GM23248 (cell line): Measurements from ENCODE around the gene TNFAIP8L2. TPM values are rescaled to one million over a fixed set of nuclear protein-coding genes. Genes with fewer than 3 reads are reported as not detected.

Experiments used
- DNase-seq: peaks from one replicate; pipeline ENCODE4 v3.0.0-alpha.2; 2015
- H2AFZ ChIP-seq: fragments of 200-600 bp; sonication (generic); 2 replicates; pipeline ENCODE4 v1.6.1; 2016; ENCODE audit warnings: antibody characterized with exemption
- H3F3A ChIP-seq: fragments of 200-600 bp; sonication (generic); 2 replicates; pipeline ENCODE4 v1.6.1; 2016; ENCODE audit warnings: mild to moderate bottlenecking, antibody characterized with exemption, mixed run types; ENCODE audit not compliant: insufficient read depth
- H3K27ac ChIP-seq: fragments of 200-600 bp; sonication (generic); 2 replicates; pipeline ENCODE4 v1.5.1; 2016; ENCODE audit warnings: mild to moderate bottlenecking
- H3K27me3 ChIP-seq: fragments of 200-600 bp; sonication (generic); replicated peaks from 2 replicates; pipeline ENCODE4 v1.6.1; 2016; ENCODE audit warnings: mild to moderate bottlenecking; ENCODE audit not compliant: insufficient read depth
- H3K36me3 ChIP-seq: fragments of 200-600 bp; sonication (generic); 2 replicates; pipeline ENCODE4 v1.6.1; 2016; ENCODE audit warnings: low read depth, mild to moderate bottlenecking
- H3K4me1 ChIP-seq: fragments of 200-600 bp; sonication (generic); 2 replicates; pipeline ENCODE4 v1.6.1; 2016; ENCODE audit warnings: mild to moderate bottlenecking; ENCODE audit not compliant: insufficient read depth
- H3K4me2 ChIP-seq: fragments of 200-600 bp; sonication (generic); one replicate; pipeline ENCODE4 v1.6.1; 2016; ENCODE audit warnings: mild to moderate bottlenecking; ENCODE audit not compliant: unreplicated experiment
- H3K4me3 ChIP-seq: fragments of 200-600 bp; sonication (generic); 2 replicates; pipeline ENCODE4 v1.5.1; 2016; ENCODE audit warnings: mild to moderate bottlenecking
- H3K79me2 ChIP-seq: fragments of 200-600 bp; sonication (generic); 2 replicates; pipeline ENCODE4 v1.6.1; 2016; ENCODE audit warnings: mild to moderate bottlenecking; ENCODE audit not compliant: insufficient read depth
- H3K9ac ChIP-seq: fragments of 200-600 bp; sonication (generic); 2 replicates; pipeline ENCODE4 v1.6.1; 2016; ENCODE audit warnings: mild to moderate bottlenecking
- H3K9me2 ChIP-seq: fragments of 200-600 bp; sonication (generic); 2 replicates; pipeline ENCODE4 v1.6.1; 2016; ENCODE audit warnings: mixed run types, mild to moderate bottlenecking, moderate library complexity; ENCODE audit not compliant: insufficient read depth
- H3K9me3 ChIP-seq: fragments of 200-600 bp; sonication (generic); one replicate; pipeline ENCODE4 v1.6.1; 2017; ENCODE audit warnings: low read depth
- H4K20me1 ChIP-seq: fragments of 200-600 bp; sonication (generic); 2 replicates; pipeline ENCODE4 v1.6.0; 2016; ENCODE audit not compliant: insufficient read depth
- EZH2 ChIP-seq: fragments of 200-600 bp; sonication (generic); IDR thresholded peaks from 2 replicates; pipeline ENCODE4 v1.6.1; 2018; ENCODE audit warnings: antibody characterized with exemption, mild to moderate bottlenecking; ENCODE audit not compliant: insufficient read depth, poor library complexity, severe bottlenecking
- EZH2phosphoT487 ChIP-seq: fragments of 200-600 bp; sonication (generic); IDR thresholded peaks from 2 replicates; pipeline ENCODE4 v1.6.1; 2018; ENCODE audit warnings: antibody characterized with exemption, moderate library complexity, mild to moderate bottlenecking, low read depth; ENCODE audit not compliant: insufficient read depth
- WGBS, 2 experiments: methylation state at CpG; one replicate each; pipeline ENCODE4 v1.1.6; 2015 to 2017; ENCODE audit warnings: low lambda C conversion rate in 2 of 2, low coverage in 1 of 2; ENCODE audit errors: missing lambda C conversion rate in 2 of 2; 5-methylcytosine and 5-hydroxymethylcytosine counted together
- in situ Hi-C: fragments of 300-500 bp; cut with MboI; formaldehyde crosslinking; loops from 2 replicates; pipeline ENCODE4 v1.15.0; 2020
- polyA plus RNA-seq: library from polyadenylated mRNA; unstranded; fragments of >200 nt; fragmentation: Nextera tagmentation; extraction: Ambion mirVana; gene quantifications from 2 replicates; pipeline ENCODE4 v1.2.1, GENCODE V29; 2016
- total RNA-seq: library from RNA; depleted of rRNA; stranded (reverse); fragments of >200 nt; shearing (Covaris generic); gene quantifications from 2 replicates; pipeline ENCODE4 v1.2.3, GENCODE V29; 2014

The TNFAIP8L2 gene
- total and polyA plus RNA-seq, 2 experiments from 2014 or later = not detected

DNA sequence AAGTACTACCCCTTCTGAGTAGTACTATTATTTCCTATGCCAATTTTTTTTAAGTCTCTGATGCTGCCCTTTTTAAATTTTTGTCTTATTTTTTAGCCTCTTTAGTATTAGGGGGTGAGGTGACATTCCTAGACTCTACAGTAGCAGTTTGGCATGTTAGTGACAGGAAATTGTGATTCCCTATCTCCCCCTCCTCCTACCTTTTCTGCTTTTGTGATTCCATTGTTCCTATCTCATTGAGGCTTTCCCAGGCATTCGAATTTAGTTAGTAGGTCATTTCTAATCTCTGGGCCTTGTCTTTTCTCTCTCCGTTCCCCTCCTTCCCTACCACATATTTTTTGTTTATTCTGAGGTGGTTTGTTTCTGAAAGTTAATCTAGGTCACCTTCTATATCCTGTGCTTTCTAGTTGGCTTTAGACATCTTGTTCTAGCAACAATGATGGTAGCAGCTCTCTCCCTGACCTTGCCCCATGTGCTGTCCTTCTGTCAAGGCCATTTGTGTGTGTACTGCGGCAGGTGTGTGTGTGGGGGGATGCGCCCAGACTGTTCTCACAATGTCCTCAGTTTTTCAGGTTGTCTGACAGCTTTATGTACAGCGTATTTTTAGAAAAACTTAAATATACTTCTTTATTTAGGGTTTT is 31.6 kb upstream of the TNFAIP8L2 start:
- H3K79me2 ChIP-seq = no peaks in the 10 kb centered on the region
- no peak overlapping the region for H3K4me3 ChIP-seq
- H3F3A ChIP-seq = 0 out of 2 replicates have a peak, but pooled peaks cover 3% of the 10 kb centered on the region
- H3K9me2 ChIP-seq = no peaks in the 10 kb centered on the region
- no peak overlapping the region for H3K27ac ChIP-seq
- no peaks in the 10 kb centered on the region for H3K4me1 ChIP-seq
- H3K9me3 ChIP-seq = no peaks in the 10 kb centered on the region
- H3K4me2 ChIP-seq = no peak overlapping the region
- TF ChIP-seq EZH2 (no peak), EZH2phosphoT487 (no peak)
- no peaks in the 10 kb centered on the region for H4K20me1 ChIP-seq
- 89 to 94% methylated on average over 5 of the region's 5 CpGs for WGBS, 2 experiments
- in situ Hi-C loops = no loop called here
- no peak for DNase-seq
- H3K36me3 ChIP-seq = no peaks in the 10 kb centered on the region; the same call in 1 of the 2 replicates
- H3K27me3 ChIP-seq = no peaks in the 10 kb centered on the region
- no peak overlapping the region for H3K9ac ChIP-seq
- H2AFZ ChIP-seq = no peak overlapping the region

DNA sequence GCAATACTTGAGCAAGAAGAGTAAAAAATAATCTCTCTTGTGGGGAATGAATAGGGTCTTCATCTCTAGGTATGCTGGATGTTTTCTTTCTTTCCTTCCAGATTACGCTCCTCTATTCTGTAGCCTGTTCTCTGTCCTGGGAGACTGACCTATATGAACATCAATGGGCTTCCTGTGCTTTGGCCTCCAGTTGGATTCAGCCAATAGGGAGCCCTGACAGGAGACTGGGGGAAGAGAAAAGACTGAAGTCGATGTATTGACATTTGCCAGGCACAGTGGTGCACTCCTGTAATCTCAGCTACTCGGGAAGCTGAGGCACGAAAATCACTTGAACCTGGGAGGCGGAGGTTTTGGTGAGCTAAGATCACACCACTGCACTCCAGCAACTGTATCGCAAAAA is 27.6 kb upstream of the TNFAIP8L2 start:
- Histone ChIP-seq H3K4me1 (no peaks in the 10 kb centered on the region), H3K27me3 (no peaks in the 10 kb centered on the region), H4K20me1 (no peaks in the 10 kb centered on the region), H3K9me2 (no peaks in the 10 kb centered on the region), H3K9me3 (no peaks in the 10 kb centered on the region), H3K4me2 (no peak overlapping the region), H3K79me2 (no peaks in the 10 kb centered on the region), H3K4me3 (no peak overlapping the region), H2AFZ (no peak overlapping the region), H3F3A (peaks cover 10% of the 10 kb centered on the region; the same call in 1 of the 2 replicates), H3K36me3 (no peaks in the 10 kb centered on the region; the same call in 1 of the 2 replicates), H3K27ac (no peak overlapping the region), H3K9ac (no peak overlapping the region)
- TF ChIP-seq EZH2 (no peak), EZH2phosphoT487 (no peak)
- DNase-seq = no peak
- 59 to 64% methylated on average over 6 of the region's 6 CpGs for WGBS, 2 experiments
- in situ Hi-C loops = no loop called here

GRCh38 chr1:151130987-151131586 is 25.4 kb upstream of the TNFAIP8L2 start:
- peaks cover 10% of the 10 kb centered on the region; the same call in 1 of the 2 replicates for H3F3A ChIP-seq
- no peaks in the 10 kb centered on the region for H3K9me2 ChIP-seq
- peak overlapping the region; percentile 91 for H2AFZ ChIP-seq
- 5 to 8% methylated on average over 41 to 45 of the region's 45 CpGs for WGBS, 2 experiments
- no peaks in the 10 kb centered on the region for H4K20me1 ChIP-seq
- no peak overlapping the region for H3K27ac ChIP-seq
- peak overlapping the region; percentile 66 for H3K4me3 ChIP-seq
- H3K4me2 ChIP-seq = peak overlapping the region; percentile 84
- in situ Hi-C loops = no loop called here
- H3K4me1 ChIP-seq = no peaks in the 10 kb centered on the region
- DNase-seq = peak; percentile 92
- H3K9me3 ChIP-seq = no peaks in the 10 kb centered on the region
- H3K27me3 ChIP-seq = no peaks in the 10 kb centered on the region
- H3K79me2 ChIP-seq = no peaks in the 10 kb centered on the region
- TF ChIP-seq EZH2 = no peak
- TF ChIP-seq EZH2phosphoT487 = no peak
- peak overlapping the region; percentile 62 for H3K9ac ChIP-seq
- H3K36me3 ChIP-seq = no peaks in the 10 kb centered on the region; the same call in 1 of the 2 replicates

- H3K9me2 ChIP-seq = no peaks in the 10 kb centered on the region
- no peaks in the 10 kb centered on the region; the same call in 1 of the 2 replicates for H3K36me3 ChIP-seq
- DNase-seq = peak; percentile 30
- 35 to 37% methylated on average over 37 to 39 of the region's 39 CpGs for WGBS, 2 experiments
- peak overlapping the region; percentile 91 for H2AFZ ChIP-seq
- in situ Hi-C loops = no loop called here
- no peaks in the 10 kb centered on the region for H4K20me1 ChIP-seq
- peak overlapping the region; percentile 66 for H3K4me3 ChIP-seq
- H3K9ac ChIP-seq = peak overlapping the region; percentile 62
- no peak overlapping the region for H3K27ac ChIP-seq
- peak overlapping the region; percentile 84 for H3K4me2 ChIP-seq
- TF ChIP-seq EZH2phosphoT487 (no peak), EZH2 (no peak)
- H3K9me3 ChIP-seq = no peaks in the 10 kb centered on the region
- no peaks in the 10 kb centered on the region for H3K4me1 ChIP-seq
- H3K27me3 ChIP-seq = no peaks in the 10 kb centered on the region
- peaks cover 10% of the 10 kb centered on the region; the same call in 1 of the 2 replicates for H3F3A ChIP-seq
- H3K79me2 ChIP-seq = no peaks in the 10 kb centered on the region
These were observed 24.6 kb upstream of the TNFAIP8L2 start for GRCh38 chr1:151131701-151132334.
